NCI-H1417 (cell line): ENCODE results near the gene FOXE1.

Experiments used
- DNase-seq, 3 experiments: peaks; one replicate each; lab custom pipeline; 2025; lab: John Stamatoyannopoulos, UW

FOXE1 gene

GRCh38 chr9:97848480-97849237 is 4.4 kb upstream of the FOXE1 start:
- DNase-seq = no peak

- no peak for DNase-seq
Measured at GRCh38 chr9:97849980-97850379, 3.0 kb upstream of the FOXE1 start.

GRCh38 chr9:97850746-97851445 is 2.1 kb upstream of the FOXE1 start:
- DNase-seq = no peak

DNA sequence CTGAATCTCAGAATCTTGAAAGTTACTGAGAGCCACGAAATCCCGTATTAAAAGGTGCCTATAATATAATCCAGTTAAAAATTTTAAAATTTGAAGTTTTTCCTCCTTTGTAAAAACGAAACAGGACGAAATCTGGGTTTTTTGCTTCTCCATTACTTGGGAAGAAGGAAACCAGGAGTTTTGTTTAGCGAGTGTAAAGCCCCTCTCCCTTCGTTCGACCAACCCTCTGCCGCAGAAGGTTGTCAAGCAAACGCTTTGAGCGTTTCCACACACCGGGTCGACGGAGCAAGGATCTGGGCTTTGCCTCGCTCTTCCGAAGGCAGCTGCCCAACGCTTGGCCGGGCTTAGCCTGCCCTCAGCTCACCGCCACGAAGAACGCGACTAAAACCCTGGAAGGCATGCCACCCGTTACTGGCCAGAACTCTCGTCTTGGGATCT is 1.6 kb upstream of the FOXE1 start:
- DNase-seq = no peak

DNA sequence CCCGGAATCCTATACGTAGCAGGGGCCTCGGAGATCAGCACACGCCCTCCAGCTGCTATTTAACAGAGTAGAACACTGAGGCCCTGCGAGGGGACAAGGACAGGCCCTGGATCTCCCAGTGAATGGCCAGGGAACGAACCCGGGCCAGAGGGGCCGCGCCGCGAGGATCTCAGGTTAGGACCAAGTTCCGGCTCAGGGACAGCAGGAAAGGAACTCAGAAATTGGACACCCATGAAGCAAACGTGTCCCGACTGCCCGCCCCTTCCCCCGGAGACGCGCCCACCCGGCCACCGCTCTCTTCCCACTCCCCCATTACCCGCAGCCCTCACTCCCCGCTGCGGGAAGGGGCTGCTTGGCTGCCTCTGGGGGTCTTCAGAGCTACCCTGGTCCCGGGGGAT is 1.0 kb upstream of the FOXE1 start:
- DNase-seq = no peak

GRCh38 chr9:97852399-97853055 is 499 bp upstream of the FOXE1 start:
- DNase-seq = no peak

- DNase-seq = peak; percentile 67 to 88 (median 86)
Measured at GRCh38 chr9:97853844-97854695, 1.0 kb downstream of the FOXE1 start.

- no peak for DNase-seq
Measured at GRCh38 chr9:97854696-97855485, 1.9 kb downstream of the FOXE1 start.

DNA sequence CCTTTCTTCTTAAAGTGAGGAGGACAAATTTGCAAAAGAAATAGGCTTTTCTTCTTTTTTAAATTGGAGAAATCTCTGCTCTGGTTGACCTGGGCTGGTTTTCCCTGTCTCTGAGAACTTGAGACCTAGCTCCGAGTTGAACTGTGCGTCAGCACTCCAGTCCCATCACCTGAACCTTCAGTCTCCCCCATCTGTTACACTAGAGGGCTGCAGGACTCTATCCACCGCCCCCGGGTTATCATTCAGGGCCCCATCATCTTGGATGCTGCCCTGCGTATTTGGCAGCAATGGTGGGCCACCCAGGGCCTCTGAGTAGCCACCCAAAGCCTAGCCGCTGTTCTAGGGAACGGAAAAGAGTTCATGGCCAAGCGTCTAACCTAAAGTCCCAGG is 2.5 kb downstream of the FOXE1 start:
- DNase-seq = no peak

- DNase-seq = no peak
Measured at GRCh38 chr9:97855899-97856298, 2.9 kb downstream of the FOXE1 start.

DNA sequence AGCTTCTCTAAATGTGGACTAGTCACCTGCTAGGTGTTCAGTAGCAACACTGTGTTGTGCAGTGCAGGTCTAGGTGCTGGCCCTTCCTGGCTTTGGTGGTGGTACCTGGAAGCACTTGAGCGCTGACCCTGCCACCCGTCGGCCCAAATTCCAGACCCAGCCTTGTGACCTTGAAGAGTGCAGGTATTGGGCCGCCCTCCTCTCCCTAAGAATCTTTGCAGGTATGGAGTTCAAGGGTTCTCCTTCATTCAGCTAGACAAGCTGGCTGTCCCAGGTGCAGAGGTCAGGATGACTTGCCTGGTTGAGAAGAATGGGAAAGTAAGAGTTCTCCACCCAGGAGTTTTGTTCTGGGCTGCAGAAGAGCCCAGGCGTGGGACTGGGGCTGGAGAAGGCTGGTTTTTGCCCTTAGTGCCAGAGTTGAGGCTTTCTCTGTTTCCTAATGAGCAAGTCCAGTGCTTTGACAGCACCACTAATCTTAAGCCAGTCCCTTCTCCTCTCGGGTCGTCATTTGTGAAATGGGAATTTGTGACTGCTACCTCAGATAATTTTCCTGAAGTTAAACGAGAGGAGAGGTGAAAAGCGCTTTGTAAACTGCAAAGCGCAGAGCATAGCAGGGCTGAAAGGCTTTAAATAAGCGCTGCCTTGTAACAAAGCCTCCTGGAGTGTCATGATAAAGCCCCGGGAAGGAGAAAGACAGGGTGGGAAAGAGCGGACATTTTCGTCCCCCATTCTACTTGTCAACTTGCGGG is 4.0 kb downstream of the FOXE1 start:
- DNase-seq = no peak

DNA sequence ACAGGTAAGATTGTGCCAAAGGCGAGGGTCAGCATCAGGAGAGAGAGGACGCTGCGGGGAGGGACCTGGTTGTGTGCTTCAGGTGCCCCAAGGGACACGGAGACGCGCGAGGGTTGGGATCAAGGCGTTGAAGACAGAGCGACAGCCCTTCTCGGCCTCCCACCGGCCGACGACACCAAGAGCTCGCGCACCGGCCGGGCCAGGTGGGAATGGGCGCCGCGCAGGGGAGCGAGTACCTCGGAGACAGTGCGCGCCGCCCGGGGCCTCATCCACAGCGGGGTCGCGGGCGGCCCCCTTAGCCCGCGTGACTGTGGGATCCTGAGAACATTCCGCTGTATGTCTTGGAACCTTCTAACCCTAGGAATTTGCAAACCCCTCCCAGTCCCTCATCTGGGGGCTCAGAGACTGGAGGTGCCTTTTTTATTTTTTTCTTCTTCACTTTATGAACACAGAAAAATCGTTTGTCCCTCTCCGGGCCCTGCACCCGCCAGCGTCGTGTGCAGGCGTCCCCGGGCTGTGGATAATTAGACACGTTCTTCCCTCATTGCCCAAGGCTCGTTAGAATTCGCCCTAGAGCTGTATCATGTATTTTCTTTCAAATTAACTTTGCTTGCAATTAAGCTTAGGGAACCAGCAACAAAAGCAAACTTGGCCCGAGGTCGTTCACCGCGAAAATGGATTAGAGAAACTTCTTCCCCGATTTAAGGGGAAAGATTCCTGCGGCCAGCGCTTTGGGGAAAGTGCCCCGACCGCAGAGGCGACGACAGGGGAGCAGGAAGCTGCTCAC is 4.8 kb downstream of the FOXE1 start:
- DNase-seq = no peak

DNA sequence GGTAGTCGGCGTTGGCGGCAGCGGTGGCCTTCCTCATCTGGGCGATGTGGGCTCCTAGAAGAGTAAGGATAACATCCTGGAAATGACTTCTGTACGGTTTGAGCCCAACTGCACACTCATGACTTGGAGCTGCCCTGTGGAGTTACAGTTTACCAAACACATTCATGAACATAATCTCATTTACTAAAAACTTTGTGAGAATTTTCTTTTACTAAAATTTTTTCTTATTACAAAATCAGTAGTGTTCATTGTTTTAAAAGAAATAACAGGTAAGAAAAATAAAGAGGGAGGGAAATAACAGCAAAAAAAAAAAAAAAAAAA is 5.3 kb downstream of the FOXE1 start:
- no peak for DNase-seq

- DNase-seq = no peak
Measured at GRCh38 chr9:97858826-97859225, 5.8 kb downstream of the FOXE1 start.

GRCh38 chr9:97859346-97859745 is 6.3 kb downstream of the FOXE1 start:
- DNase-seq = no peak

DNA sequence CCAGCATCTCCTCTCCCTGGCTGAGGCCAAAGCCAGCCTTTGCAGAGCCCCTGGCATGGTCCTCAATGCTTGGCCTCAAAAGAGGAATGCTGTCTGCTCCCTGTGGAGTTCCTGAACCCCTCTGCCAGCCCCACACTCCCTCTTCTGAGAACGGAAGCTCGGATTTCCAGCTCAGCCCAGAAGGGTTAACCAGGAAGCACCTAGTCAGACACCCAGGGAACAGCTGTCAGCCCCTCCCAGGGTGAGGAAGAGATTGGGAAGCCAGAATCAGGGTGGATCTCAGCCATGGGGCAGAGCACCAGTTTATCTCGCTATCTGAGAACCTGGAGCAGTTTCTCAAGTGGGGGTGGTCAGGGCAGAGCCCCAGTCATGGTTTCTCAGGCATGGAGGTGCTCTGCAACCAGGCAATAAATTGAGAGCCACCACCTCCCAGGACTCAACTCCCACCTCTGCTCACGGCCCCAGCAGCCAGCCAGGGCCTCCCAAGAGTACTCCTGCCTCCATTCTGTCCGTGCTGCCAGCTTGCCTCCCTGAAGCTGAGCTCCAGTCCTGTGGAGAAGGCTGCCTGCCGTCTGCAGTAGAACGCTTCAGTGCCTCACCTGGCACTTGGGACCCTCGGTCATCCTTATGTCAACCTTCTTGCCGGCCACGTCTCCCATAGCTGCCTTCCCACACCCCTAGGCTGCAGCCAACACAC is 7.6 kb downstream of the FOXE1 start:
- no peak for DNase-seq

GRCh38 chr9:97861148-97861475 is 8.1 kb downstream of the FOXE1 start:
- DNase-seq = no peak

DNA sequence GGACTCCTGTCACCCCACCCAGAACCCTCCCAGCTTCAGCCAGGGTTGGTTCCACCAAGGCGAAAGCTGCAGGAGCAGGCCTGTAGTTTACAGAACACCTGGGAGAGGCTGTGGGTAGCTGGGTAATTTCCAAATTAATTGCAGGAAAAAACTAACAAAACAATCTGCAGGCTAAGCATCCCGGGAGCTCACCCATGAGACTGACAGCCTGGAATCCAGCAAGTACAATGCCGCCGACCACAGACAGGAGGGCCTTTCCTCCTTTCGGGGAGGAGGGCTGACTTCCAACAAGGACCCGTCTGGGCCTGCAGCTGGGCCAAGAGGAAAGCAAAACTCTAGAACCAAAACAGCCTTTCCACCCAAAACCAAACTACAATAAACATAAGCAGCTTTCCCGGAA is 10.3 kb downstream of the FOXE1 start:
- DNase-seq = no peak

DNA sequence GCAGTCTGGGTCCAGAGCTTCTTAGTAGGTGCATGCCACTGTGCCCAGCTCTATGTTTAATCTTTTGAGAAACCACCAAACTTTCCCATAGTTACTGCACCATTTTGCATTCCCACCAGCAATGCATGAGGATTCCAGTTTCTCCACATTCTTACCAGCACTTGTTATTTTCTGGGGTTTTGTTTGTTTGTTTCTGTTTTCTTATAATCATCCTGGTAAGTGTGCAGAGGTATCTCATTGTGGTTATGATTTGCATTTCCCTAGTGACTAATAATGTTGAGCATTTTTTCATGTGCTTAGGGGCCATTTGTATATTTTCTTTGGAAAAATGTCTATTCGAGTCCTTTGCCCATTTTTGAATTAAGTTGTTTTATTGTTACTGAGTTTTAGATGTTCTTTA is 11.4 kb downstream of the FOXE1 start:
- no peak for DNase-seq

- DNase-seq = no peak
Measured at GRCh38 chr9:97866300-97866699, 13.3 kb downstream of the FOXE1 start.
